ENCODE results near the gene LRRC61. TPM values are rescaled to one million over a fixed set of nuclear protein-coding genes. Genes with fewer than 3 reads are reported as not detected.

LRRC61 gene
- total and polyA plus RNA-seq, 3 donors from 2014 or later: 16.7 to 35.4 (median 18.4) TPM

- TF ChIP-seq CTCF (IDR thresholded peaks at IDR 0.05) (no peak), POLR2A (IDR thresholded peaks at IDR 0.05) (no peak)
- H3K4me1 ChIP-seq: peaks cover 22% of the 10 kb centered on the region
- H3K27ac ChIP-seq: no peak overlapping the region
- no peaks in the 10 kb centered on the region for H3K36me3 ChIP-seq (ENCODE audit: low read depth, missing control alignments)
- intact Hi-C loops (cut with DNase I; ENCODE audit: low total_unique reads): no loop called here
- H3K9me3 ChIP-seq: no peaks in the 10 kb centered on the region
- no peaks in the 10 kb centered on the region for H3K27me3 ChIP-seq
- 83 to 88% methylated on average over 9 of the region's 9 CpGs for WGBS, 2 donors
- H3K4me3 ChIP-seq: no peak overlapping the region
- no peak for DNase-seq
These were observed 57.9 kb downstream of the LRRC61 start for GRCh38 chr7:150381096-150381495.

GRCh38 chr7:150381785-150382122, 58.6 kb downstream of the LRRC61 start:
- intact Hi-C loops (cut with DNase I; ENCODE audit: low total_unique reads): no loop called here
- no peak overlapping the region for H3K27ac ChIP-seq
- no peak for DNase-seq
- WGBS, 2 donors: 90 to 96% methylated on average over 1 of the region's 1 CpG
- H3K4me1 ChIP-seq: peaks cover 22% of the 10 kb centered on the region
- H3K4me3 ChIP-seq: no peak overlapping the region
- no peaks in the 10 kb centered on the region for H3K36me3 ChIP-seq (ENCODE audit: low read depth, missing control alignments)
- H3K27me3 ChIP-seq: no peaks in the 10 kb centered on the region
- TF ChIP-seq POLR2A (IDR thresholded peaks at IDR 0.05) (no peak), CTCF (IDR thresholded peaks at IDR 0.05) (no peak)
- no peaks in the 10 kb centered on the region for H3K9me3 ChIP-seq

- peaks cover 22% of the 10 kb centered on the region for H3K4me1 ChIP-seq
- intact Hi-C loops (cut with DNase I; ENCODE audit: low total_unique reads): no loop called here
- H3K27ac ChIP-seq: no peak overlapping the region
- DNase-seq: no peak
- TF ChIP-seq POLR2A (IDR thresholded peaks at IDR 0.05) (no peak), CTCF (IDR thresholded peaks at IDR 0.05) (no peak)
- no peaks in the 10 kb centered on the region for H3K9me3 ChIP-seq
- no peaks in the 10 kb centered on the region for H3K36me3 ChIP-seq (ENCODE audit: low read depth, missing control alignments)
- H3K27me3 ChIP-seq: no peaks in the 10 kb centered on the region
- WGBS, 2 donors: 71 to 83% methylated on average over 12 to 20 of the region's 20 CpGs
- H3K4me3 ChIP-seq: no peak overlapping the region
These were observed 59.1 kb downstream of the LRRC61 start for GRCh38 chr7:150382123-150382843.

GRCh38 chr7:150382844-150383225, 59.7 kb downstream of the LRRC61 start:
- H3K27ac ChIP-seq: no peak overlapping the region

More at GRCh38 chr7:150382844-150383225, 59.7 kb downstream of the LRRC61 start:
- Histone ChIP-seq H3K4me1 (peaks cover 22% of the 10 kb centered on the region), H3K9me3 (no peaks in the 10 kb centered on the region), H3K4me3 (no peak overlapping the region), H3K27me3 (no peaks in the 10 kb centered on the region), H3K36me3 (ENCODE audit: low read depth, missing control alignments) (no peaks in the 10 kb centered on the region)
- no peak for DNase-seq
- no peak for TF ChIP-seq CTCF (IDR thresholded peaks at IDR 0.05)
- no peak for TF ChIP-seq POLR2A (IDR thresholded peaks at IDR 0.05)
- WGBS, 2 donors: 58 to 70% methylated on average over 4 of the region's 4 CpGs
- intact Hi-C loops (cut with DNase I; ENCODE audit: low total_unique reads): no loop called here
